GM12892 (cell line): ENCODE data around the gene RANBP9.
A peak's percentile ranks its signal among the peaks of the same experiment; 100 is the strongest.

Source experiments
- POLR2A ChIP-seq: IDR thresholded peaks from 2 replicates; pipeline ENCODE4 v1.6.1; 2011; ENCODE audit warnings: low read depth, low read length, control low read depth
- POLR2AphosphoS5 ChIP-seq: IDR thresholded peaks from 2 replicates; pipeline ENCODE4 v1.6.1; 2011; ENCODE audit warnings: low read depth, low read length, control low read depth

DNA sequence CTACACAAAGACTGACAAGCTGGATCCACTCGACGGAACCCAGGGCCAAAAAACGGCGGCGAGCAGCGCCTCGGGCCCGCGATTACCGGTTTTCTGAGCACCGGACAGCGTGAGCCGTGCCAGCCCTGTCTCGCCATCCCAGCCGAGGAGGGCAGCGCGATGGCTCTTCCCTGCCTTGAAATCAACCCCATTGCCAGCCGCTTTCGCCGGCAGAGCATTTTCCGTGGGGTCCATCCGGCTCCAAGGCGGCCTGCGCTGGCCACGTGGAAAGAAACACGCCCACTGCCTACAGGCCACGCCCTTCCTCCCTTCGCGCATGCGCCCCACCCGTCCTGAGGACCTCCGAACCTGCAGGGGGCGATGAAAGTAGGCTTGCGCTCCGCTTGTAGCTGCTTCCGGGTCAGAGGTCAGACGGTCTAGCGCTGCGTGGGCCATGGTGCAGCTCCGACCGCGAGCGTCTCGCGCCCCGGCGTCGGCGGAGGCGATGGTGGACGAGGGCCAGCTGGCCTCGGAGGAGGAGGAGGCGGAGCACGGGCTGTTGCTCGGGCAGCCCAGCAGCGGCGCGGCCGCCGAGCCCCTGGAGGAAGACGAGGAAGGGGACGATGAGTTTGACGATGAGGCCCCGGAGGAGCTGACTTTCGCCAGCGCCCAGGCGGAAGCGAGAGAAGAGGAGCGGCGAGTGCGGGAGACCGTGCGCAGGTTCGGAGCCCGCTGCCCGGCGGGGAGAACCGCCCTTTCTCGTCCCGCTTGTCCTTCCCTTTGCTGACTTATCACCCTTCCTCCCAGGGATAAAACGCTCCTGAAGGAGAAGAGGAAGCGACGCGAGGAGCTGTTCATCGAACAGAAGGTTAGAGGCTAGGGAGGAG lies 96.5 kb downstream of the RANBP9 start, which contains the start of gene NOL7:
- TF ChIP-seq POLR2A (peak; percentile 93), POLR2AphosphoS5 (peak; percentile 94)
